DOHH2 (cell line): ENCODE measurements around the gene ROR1.

Source experiments
- H3F3A ChIP-seq: fragments of 200-600 bp; sonication (generic), shearing (Covaris generic); 2 replicates; pipeline ENCODE4 v1.6.0; 2016; ENCODE audit warnings: antibody characterized with exemption, mild to moderate bottlenecking; ENCODE audit not compliant: control insufficient read depth, insufficient read depth
- H3K27ac ChIP-seq: fragments of 200-600 bp; sonication (generic); 2 replicates; pipeline ENCODE4 v1.5.1; 2014; ENCODE audit warnings: low read depth, mild to moderate bottlenecking, low read length, moderate library complexity
- H3K27me3 ChIP-seq: fragments of 200-600 bp; sonication (generic); 2 replicates; pipeline ENCODE4 v1.6.1; 2014; ENCODE audit warnings: mild to moderate bottlenecking, low read length, mixed read lengths; ENCODE audit not compliant: control insufficient read depth
- H3K36me3 ChIP-seq: fragments of 200-600 bp; sonication (generic); 2 replicates; pipeline ENCODE4 v1.6.1; 2014; ENCODE audit warnings: mild to moderate bottlenecking, low read length, moderate library complexity, mixed read lengths; ENCODE audit not compliant: control insufficient read depth
- H3K4me1 ChIP-seq: fragments of 200-600 bp; sonication (generic); 2 replicates; pipeline ENCODE4 v1.6.1; 2014; ENCODE audit warnings: mild to moderate bottlenecking, low read length, mixed read lengths; ENCODE audit not compliant: control insufficient read depth
- H3K4me2 ChIP-seq: fragments of 200-600 bp; sonication (generic); 2 replicates; pipeline ENCODE4 v1.6.0; 2014; ENCODE audit warnings: mild to moderate bottlenecking, low read length, moderate library complexity
- H3K4me3 ChIP-seq: fragments of 200-600 bp; sonication (generic); 2 replicates; pipeline ENCODE4 v1.5.1; 2014; ENCODE audit warnings: mild to moderate bottlenecking, low read length, mixed read lengths
- H3K79me2 ChIP-seq: fragments of 200-600 bp; sonication (generic); 2 replicates; pipeline ENCODE4 v1.6.1; 2014; ENCODE audit warnings: mild to moderate bottlenecking, low read length, mixed read lengths; ENCODE audit not compliant: control insufficient read depth
- H3K9me2 ChIP-seq: fragments of 200-600 bp; sonication (generic); replicated peaks from 2 replicates; pipeline ENCODE4 v1.6.1; 2014; ENCODE audit warnings: mild to moderate bottlenecking, low read length, mixed read lengths; ENCODE audit not compliant: control insufficient read depth
- H3K9me3 ChIP-seq: fragments of 200-600 bp; sonication (generic); 2 replicates; pipeline ENCODE4 v1.6.1; 2014; ENCODE audit warnings: antibody characterized with exemption, low read length, mixed read lengths; ENCODE audit not compliant: control insufficient read depth, insufficient read depth
- H4K20me1 ChIP-seq: fragments of 200-600 bp; sonication (generic); 2 replicates; pipeline ENCODE4 v1.6.0; 2014; ENCODE audit warnings: low read depth, mild to moderate bottlenecking, antibody characterized with exemption, low read length, moderate library complexity; ENCODE audit not compliant: control insufficient read depth, insufficient read depth
- EZH2phosphoT487 ChIP-seq: fragments of 200-600 bp; sonication (generic); IDR thresholded peaks from 2 replicates; pipeline ENCODE4 v1.6.1; 2017; ENCODE audit warnings: borderline replicate concordance, mild to moderate bottlenecking, antibody characterized with exemption, low read length, moderate library complexity, mixed read lengths
- TF ChIP-seq, protein P1 (sequence below): fragments of 200-600 bp; sonication (generic); IDR thresholded peaks from one replicate; pipeline ENCODE4 v1.5.1; 2014; ENCODE audit warnings: antibody characterized with exemption, mild to moderate bottlenecking, low read depth, low read length; ENCODE audit not compliant: poor library complexity, severe bottlenecking

The ROR1 gene

DNA sequence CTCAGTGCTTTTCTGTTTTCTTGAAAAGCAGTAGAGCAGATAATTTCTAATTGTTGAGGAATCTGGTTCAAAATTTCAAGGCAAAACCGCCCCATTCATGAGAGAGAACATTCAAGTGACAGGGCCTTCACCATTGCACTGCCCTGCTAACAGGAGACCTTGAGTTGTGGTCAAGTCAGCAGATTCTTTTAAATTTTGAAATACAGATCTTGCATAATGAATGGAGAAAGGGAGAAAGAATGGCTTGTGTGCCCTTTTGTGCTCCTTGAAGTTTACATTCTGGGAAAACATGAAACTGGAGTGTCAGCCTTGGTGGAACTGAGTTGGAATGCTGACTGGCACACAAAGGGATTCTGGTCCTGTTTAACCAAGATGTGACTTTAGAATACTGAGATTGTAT lies 265.1 kb downstream of the ROR1 start:
- no peaks in the 10 kb centered on the region for H3F3A ChIP-seq
- no peaks in the 10 kb centered on the region for H3K27me3 ChIP-seq
- H3K9me2 ChIP-seq = no peaks in the 10 kb centered on the region
- H4K20me1 ChIP-seq = no peaks in the 10 kb centered on the region
- TF ChIP-seq, protein P1, sequence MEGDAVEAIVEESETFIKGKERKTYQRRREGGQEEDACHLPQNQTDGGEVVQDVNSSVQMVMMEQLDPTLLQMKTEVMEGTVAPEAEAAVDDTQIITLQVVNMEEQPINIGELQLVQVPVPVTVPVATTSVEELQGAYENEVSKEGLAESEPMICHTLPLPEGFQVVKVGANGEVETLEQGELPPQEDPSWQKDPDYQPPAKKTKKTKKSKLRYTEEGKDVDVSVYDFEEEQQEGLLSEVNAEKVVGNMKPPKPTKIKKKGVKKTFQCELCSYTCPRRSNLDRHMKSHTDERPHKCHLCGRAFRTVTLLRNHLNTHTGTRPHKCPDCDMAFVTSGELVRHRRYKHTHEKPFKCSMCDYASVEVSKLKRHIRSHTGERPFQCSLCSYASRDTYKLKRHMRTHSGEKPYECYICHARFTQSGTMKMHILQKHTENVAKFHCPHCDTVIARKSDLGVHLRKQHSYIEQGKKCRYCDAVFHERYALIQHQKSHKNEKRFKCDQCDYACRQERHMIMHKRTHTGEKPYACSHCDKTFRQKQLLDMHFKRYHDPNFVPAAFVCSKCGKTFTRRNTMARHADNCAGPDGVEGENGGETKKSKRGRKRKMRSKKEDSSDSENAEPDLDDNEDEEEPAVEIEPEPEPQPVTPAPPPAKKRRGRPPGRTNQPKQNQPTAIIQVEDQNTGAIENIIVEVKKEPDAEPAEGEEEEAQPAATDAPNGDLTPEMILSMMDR = no peak
- TF ChIP-seq EZH2phosphoT487 = no peak
- H3K27ac ChIP-seq = no peak overlapping the region
- H3K9me3 ChIP-seq = no peaks in the 10 kb centered on the region
- no peaks in the 10 kb centered on the region for H3K4me1 ChIP-seq
- no peaks in the 10 kb centered on the region for H3K36me3 ChIP-seq
- H3K4me3 ChIP-seq = no peak overlapping the region
- H3K4me2 ChIP-seq = no peak overlapping the region
- no peaks in the 10 kb centered on the region for H3K79me2 ChIP-seq

DNA sequence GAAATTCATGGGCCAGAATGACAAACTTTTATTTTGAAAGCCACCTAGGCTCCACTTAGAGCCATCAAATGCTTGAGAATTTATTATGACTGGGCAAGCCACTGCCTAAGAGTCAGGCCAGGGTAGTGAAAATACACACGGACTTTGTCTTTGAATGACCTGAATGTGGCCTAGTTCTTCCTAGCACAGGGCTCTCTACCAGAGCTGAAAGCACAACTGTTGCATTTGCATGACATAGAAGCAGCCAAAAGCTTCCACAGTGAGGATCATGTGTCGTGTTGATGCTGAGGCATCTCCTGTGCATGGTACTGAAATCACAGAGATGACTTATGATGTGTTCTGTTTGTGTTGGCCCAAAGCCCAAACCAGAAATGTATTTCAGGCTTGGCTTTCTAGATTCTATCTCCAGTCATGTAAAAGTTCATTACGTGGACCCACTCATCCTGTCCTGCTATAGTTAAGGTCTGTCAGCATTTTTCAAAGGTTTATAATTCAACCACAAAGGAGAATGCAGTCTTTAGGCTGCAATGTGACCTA lies 265.6 kb downstream of the ROR1 start:
- no peaks in the 10 kb centered on the region for H3K9me2 ChIP-seq
- no peaks in the 10 kb centered on the region for H3K4me1 ChIP-seq
- H3K4me2 ChIP-seq = no peak overlapping the region
- no peaks in the 10 kb centered on the region for H3K9me3 ChIP-seq
- H3K27ac ChIP-seq = no peak overlapping the region
- no peak for TF ChIP-seq EZH2phosphoT487
- TF ChIP-seq, protein P1 = no peak
- no peaks in the 10 kb centered on the region for H3K79me2 ChIP-seq
- no peak overlapping the region for H3K4me3 ChIP-seq
- H4K20me1 ChIP-seq = no peaks in the 10 kb centered on the region
- H3K27me3 ChIP-seq = no peaks in the 10 kb centered on the region
- no peaks in the 10 kb centered on the region for H3F3A ChIP-seq
- H3K36me3 ChIP-seq = no peaks in the 10 kb centered on the region

DNA sequence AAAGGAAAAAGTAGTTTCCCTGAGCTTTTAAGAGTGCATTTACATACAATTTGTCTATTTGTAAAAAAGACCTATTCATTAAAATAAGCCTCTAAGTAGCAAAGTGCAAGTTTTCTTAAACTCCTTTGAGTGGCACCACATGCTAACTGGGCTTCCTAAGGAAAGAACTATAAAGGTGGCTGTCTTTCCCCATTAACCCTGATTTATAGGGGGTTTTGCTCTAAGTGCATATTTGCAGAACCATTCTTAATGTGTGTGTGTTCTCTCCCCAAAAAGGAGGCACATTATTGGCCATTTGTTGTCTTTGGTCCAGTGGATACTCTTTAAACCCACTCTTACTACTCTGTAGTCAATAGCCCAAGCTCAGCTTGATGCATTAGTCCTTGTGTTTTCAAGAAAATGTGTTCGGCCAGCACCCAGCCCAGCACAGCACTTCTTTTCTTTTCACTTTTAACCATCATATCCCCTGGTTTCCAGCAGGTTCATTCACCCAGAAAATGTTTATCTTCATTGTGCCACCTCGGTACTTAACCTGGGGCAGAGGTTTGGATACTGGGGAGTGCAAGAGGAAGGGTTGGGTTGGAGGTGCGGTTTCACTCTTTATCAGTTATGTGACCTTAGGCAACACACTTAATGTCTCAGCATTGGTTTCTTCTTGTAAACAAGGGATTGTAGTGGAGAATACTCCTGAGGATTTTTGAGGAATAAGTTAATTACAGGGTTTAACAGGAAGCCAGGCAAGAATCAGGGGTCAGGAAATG lies 267.7 kb downstream of the ROR1 start:
- Histone ChIP-seq H3K4me3 (no peak overlapping the region), H3K9me3 (no peaks in the 10 kb centered on the region), H3K27ac (no peak overlapping the region), H4K20me1 (no peaks in the 10 kb centered on the region), H3K27me3 (no peaks in the 10 kb centered on the region), H3K79me2 (no peaks in the 10 kb centered on the region), H3K9me2 (no peaks in the 10 kb centered on the region), H3K36me3 (no peaks in the 10 kb centered on the region), H3K4me2 (no peak overlapping the region), H3F3A (no peaks in the 10 kb centered on the region), H3K4me1 (no peaks in the 10 kb centered on the region)
- TF ChIP-seq, protein P1 = no peak
- TF ChIP-seq EZH2phosphoT487 = no peak
